Esophagus squamous epithelium (tissue), 5 donors: Measurements from ENCODE around the gene CAMK4. TPM values are rescaled to one million over a fixed set of nuclear protein-coding genes. Genes with fewer than 3 reads are reported as not detected.

Experiments
- DNase-seq: peaks from one replicate; lab custom pipeline; 2025; lab: John Stamatoyannopoulos, UW
- H3K27ac ChIP-seq, 4 donors: fragments of 200-600 bp; sonication (generic); one replicate each; pipeline ENCODE4 v1.5.1; 2016 to 2019; ENCODE audit warnings: mild to moderate bottlenecking in 1 of 4
- H3K27me3 ChIP-seq, 4 donors: fragments of 200-600 bp; sonication (generic); 1 replicate in 3 of 4; 2 replicates in 1 of 4; pipeline versions ENCODE4 v1.5.1 to v1.6.0; 2017 to 2021; ENCODE audit warnings: antibody characterized with exemption in 1 of 4
- H3K36me3 ChIP-seq, 3 donors: fragments of 200-600 bp; sonication (generic); one replicate each; pipeline ENCODE4 v1.5.1; 2016 to 2019
- H3K4me1 ChIP-seq, 3 donors: fragments of 200-600 bp; sonication (generic); one replicate each; pipeline ENCODE4 v1.5.1; 2017 to 2019
- H3K4me3 ChIP-seq, 4 donors: fragments of 200-600 bp; sonication (generic); 1 replicate in 3 of 4; 2 replicates in 1 of 4; pipeline ENCODE4 v1.5.1; 2016 to 2019; ENCODE audit warnings: mild to moderate bottlenecking in 2 of 4, moderate library complexity in 1 of 4
- H3K9me3 ChIP-seq, 3 donors: fragments of 200-600 bp; sonication (generic); one replicate each; pipeline ENCODE4 v1.5.1; 2016 to 2019
- POLR2A ChIP-seq, 4 donors: fragments of 450-650 bp; IDR thresholded peaks; one replicate each; pipeline ENCODE4 v1.6.1; 2017; ENCODE audit warnings: antibody characterized with exemption in 4 of 4, mild to moderate bottlenecking in 4 of 4, moderate library complexity in 3 of 4
- WGBS, 2 donors: methylation state at CpG; one replicate each; pipeline ENCODE4 v1.1.5; 2018; 5-methylcytosine and 5-hydroxymethylcytosine counted together
- intact Hi-C: fragments of 100-400 bp; cut with DNase I; formaldehyde crosslinking; loops from one replicate; pipeline ENCODE4 v1.15.0; 2022
- total RNA-seq, 4 donors: library from RNA; depleted of rRNA; stranded (reverse); fragments of >200 nt; gene quantifications; one replicate each; pipeline ENCODE4 v1.1.0, GENCODE V29; 2016
- TF ChIP-seq, protein P1 (sequence below), 6 experiments: fragments of 450-650 bp in 4 of 6; fragments of 200-600 bp in 2 of 6; sonication (generic) in 2 of 6; IDR thresholded peaks; one replicate each; pipeline ENCODE4 v1.5.1; 2016 to 2019; ENCODE audit warnings: antibody characterized with exemption in 6 of 6, mild to moderate bottlenecking in 4 of 6, moderate library complexity in 4 of 6
- donor health status: DM: yes; HTN: yes; CAD: no.

CAMK4 gene
- total RNA-seq, 4 donors from 2014 or later, result 1.5 to 3.2 (median 2.6) TPM

DNA sequence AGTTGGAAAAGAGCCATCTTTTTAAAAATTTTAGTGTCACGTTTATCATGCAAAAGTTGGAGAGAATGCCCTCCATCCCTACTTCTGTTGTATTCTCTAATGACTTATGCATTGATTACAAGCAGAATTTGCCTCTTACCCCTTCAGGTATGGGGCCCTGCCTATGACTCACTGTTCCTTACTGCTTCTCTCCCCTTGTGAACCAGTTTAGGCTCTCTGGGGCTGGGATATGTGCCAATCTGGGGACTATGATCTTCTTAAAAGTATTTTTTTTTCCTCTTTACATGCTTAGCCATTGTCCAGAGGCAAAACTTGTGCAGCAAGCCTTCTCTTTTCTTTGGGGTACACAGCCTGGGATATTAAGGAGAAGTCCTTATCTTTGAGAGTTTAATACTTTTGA lies 37.4 kb downstream of the CAMK4 start:
- Histone ChIP-seq H3K4me3 (no peak overlapping the region), H3K27ac (no peak overlapping the region), H3K4me1 (peaks cover 0 to 27% (median 0%) of the 10 kb centered on the region in 3 donors), H3K27me3 (no peaks in the 10 kb centered on the region), H3K9me3 (peaks cover 0 to 5% (median 0%) of the 10 kb centered on the region in 3 donors), H3K36me3 (no peaks in the 10 kb centered on the region)
- intact Hi-C loops, result no loop called here
- 21 to 47% methylated on average over 1 of the region's 1 CpG for WGBS, 2 donors
- TF ChIP-seq, protein P1, sequence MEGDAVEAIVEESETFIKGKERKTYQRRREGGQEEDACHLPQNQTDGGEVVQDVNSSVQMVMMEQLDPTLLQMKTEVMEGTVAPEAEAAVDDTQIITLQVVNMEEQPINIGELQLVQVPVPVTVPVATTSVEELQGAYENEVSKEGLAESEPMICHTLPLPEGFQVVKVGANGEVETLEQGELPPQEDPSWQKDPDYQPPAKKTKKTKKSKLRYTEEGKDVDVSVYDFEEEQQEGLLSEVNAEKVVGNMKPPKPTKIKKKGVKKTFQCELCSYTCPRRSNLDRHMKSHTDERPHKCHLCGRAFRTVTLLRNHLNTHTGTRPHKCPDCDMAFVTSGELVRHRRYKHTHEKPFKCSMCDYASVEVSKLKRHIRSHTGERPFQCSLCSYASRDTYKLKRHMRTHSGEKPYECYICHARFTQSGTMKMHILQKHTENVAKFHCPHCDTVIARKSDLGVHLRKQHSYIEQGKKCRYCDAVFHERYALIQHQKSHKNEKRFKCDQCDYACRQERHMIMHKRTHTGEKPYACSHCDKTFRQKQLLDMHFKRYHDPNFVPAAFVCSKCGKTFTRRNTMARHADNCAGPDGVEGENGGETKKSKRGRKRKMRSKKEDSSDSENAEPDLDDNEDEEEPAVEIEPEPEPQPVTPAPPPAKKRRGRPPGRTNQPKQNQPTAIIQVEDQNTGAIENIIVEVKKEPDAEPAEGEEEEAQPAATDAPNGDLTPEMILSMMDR (IDR thresholded peaks at IDR 0.05), result no peak
- no peak for TF ChIP-seq POLR2A (IDR thresholded peaks at IDR 0.05)
- no peak for DNase-seq

DNA sequence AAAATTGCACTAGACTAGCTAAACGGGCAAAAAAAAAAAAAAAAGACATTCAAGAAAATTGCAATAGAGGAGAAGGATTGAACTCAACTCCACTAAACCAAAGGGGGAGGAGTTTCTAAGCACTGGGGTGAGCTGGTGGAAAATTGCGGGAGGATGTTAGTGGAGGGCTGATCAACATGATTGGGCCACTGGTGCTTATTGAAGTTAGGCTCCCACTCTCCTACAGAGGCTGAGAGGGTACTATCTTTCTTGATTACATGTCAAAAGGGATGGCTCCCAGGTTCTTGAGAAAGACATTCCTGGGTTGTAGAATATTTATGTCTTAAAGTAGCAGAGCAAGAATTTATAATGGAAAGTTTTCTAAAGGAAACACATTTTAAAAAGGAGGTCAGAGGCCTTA lies 38.0 kb downstream of the CAMK4 start:
- 65 to 69% methylated on average over 2 of the region's 2 CpGs for WGBS, 2 donors

DNA sequence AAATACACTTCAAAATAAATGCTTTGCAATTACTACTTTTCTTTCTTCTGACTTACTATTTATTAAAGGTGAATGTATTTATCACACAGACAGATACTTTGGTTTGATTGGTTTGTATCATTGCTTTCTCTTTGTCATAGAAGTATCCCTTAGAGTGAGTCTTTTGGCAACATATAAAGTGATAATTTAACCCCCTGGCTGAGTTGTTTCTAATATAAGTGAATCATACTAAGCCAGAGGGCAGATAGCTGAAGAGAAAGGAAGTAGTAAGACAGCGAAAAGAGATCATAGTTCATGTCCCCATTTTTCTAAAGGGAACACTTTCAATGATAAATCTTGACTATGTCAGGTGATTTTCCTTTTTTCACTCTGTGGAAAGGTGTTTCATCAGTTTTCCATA lies 38.6 kb downstream of the CAMK4 start:
- no peaks in the 10 kb centered on the region for H3K36me3 ChIP-seq
- WGBS, 2 donors, result 41 to 57% methylated on average over 1 of the region's 1 CpG
- H3K4me1 ChIP-seq, result peaks cover 0 to 27% (median 0%) of the 10 kb centered on the region in 3 donors
- no peak for TF ChIP-seq POLR2A (IDR thresholded peaks at IDR 0.05)
- TF ChIP-seq, protein P1 (IDR thresholded peaks at IDR 0.05), result no peak
- no peak for DNase-seq
- intact Hi-C loops, result no loop called here
- no peak overlapping the region for H3K27ac ChIP-seq
- no peaks in the 10 kb centered on the region for H3K9me3 ChIP-seq
- no peak overlapping the region for H3K4me3 ChIP-seq
- H3K27me3 ChIP-seq, result no peaks in the 10 kb centered on the region

More for the DNA sequence above, 38.0 kb downstream of the CAMK4 start:
- no peaks in the 10 kb centered on the region for H3K36me3 ChIP-seq
- DNase-seq, result no peak
- peaks cover 0 to 4% (median 0%) of the 10 kb centered on the region in 3 donors for H3K9me3 ChIP-seq
- H3K27ac ChIP-seq, result no peak overlapping the region
- no peaks in the 10 kb centered on the region for H3K27me3 ChIP-seq
- peaks cover 0 to 27% (median 0%) of the 10 kb centered on the region in 3 donors for H3K4me1 ChIP-seq
- no peak overlapping the region for H3K4me3 ChIP-seq
- intact Hi-C loops, result no loop called here
- no peak for TF ChIP-seq POLR2A (IDR thresholded peaks at IDR 0.05)
- TF ChIP-seq, protein P1 (IDR thresholded peaks at IDR 0.05), result no peak

DNA sequence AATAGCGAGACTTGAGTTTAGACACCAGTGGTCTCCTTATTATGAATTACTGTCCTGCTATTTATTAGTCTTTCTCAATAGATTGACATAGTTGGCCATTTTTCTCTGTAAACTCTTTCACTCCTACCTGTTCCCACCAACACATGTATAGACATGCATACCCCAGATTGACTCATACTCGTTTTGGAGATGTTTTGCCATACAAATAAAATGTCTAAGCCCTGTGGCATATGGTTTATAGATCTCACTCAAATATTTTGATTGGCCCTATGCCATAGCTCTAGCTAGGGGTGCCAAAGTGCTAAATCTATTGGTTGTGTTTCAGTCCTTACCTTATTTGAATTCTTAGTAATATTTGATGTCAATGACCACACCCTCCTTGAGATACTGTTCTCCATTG lies 42.3 kb downstream of the CAMK4 start:
- Histone ChIP-seq H3K27ac (no peak overlapping the region), H3K4me1 (peaks cover 0 to 8% (median 0%) of the 10 kb centered on the region in 3 donors), H3K4me3 (no peak overlapping the region), H3K36me3 (no peaks in the 10 kb centered on the region), H3K9me3 (no peaks in the 10 kb centered on the region), H3K27me3 (no peaks in the 10 kb centered on the region)
- no peak for DNase-seq
- no peak for TF ChIP-seq POLR2A (IDR thresholded peaks at IDR 0.05)
- TF ChIP-seq, protein P1 (IDR thresholded peaks at IDR 0.05), result no peak
- WGBS, 2 donors, result 39 to 40% methylated on average over 2 of the region's 2 CpGs
- intact Hi-C loops, result no loop called here

DNA sequence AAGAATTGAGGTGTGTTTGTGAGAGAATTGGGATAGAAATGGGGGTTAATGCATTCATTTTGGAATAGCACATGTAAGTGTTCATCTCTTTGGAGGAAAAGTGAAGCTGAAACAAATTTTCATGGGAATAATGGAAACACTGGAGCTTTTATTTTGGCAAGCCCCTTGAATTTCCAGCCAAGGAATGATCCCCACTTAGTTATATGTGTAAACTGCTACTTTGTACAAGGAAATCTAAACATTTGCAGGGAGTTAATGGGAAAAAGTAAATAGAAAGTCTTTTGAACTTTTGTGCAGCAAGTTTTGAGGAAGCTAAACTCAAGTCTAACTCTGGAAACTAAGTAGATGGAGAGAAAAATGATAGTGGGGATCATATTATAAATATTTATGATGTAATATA lies 44.1 kb downstream of the CAMK4 start:
- Histone ChIP-seq H3K27me3 (no peaks in the 10 kb centered on the region), H3K9me3 (no peaks in the 10 kb centered on the region), H3K27ac (no peak overlapping the region), H3K4me1 (peaks cover 0 to 3% (median 0%) of the 10 kb centered on the region in 3 donors), H3K36me3 (no peaks in the 10 kb centered on the region), H3K4me3 (no peak overlapping the region)
- TF ChIP-seq POLR2A (IDR thresholded peaks at IDR 0.05), result no peak
- TF ChIP-seq, protein P1 (IDR thresholded peaks at IDR 0.05), result no peak
- intact Hi-C loops, result no loop called here
- DNase-seq, result no peak
